ENCODE data around the gene RIC3.

The RIC3 gene

DNA sequence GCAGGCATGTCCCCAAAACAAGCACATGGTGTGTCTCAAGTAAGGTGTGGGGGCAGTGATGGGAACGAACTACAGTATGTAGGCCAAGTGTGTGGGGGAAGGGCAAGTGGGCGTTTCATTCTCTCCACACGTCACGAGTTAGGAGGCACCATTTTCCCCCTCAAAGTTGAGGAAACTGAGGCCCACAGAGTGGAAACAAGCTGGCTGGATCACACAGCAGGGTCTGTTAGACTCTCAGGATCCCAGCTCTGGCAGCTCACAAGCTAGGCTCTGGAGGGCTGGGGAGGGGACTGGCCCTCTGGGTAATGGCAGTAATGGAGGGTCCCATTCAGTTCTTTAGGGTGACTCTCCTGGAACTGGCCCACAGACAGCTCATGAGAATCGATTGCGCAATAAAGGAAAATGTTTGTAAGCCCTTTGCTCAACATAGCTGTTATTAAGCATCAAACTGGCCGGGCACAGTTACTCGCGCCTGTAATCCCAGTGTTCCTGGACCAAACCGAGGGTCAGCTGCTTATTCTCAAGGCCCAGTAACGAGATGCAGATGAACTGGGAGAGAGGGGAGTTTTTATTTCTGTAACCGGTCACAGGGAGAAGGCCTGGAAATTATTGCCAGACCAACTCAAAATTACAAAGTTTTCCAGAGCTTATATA lies 111.9 kb downstream of the RIC3 start:
- DNase-seq (ENCODE audit: extremely low spot score, insufficient read length, low read depth), result no peak
- FAIRE-seq, result no peak

Measured in GM18507 (cell line).